Uterus (tissue), 4 donors: ENCODE results near the gene AACS. TPM values are rescaled to one million over a fixed set of nuclear protein-coding genes. Genes with fewer than 3 reads are reported as not detected.

Source experiments
- DNase-seq, 2 donors: peaks; one replicate each; pipeline ENCODE4 v3.0.0-alpha.2; 2019 to 2020
- H3K27ac ChIP-seq, 2 donors: fragments of 200-600 bp; sonication (generic); 1 replicate in 1 of 2; 2 replicates in 1 of 2; pipeline ENCODE4 v1.5.1; 2016 to 2018
- H3K27me3 ChIP-seq, 2 donors: fragments of 200-600 bp; sonication (generic); one replicate each; pipeline ENCODE4 v1.5.1; 2018 to 2019; ENCODE audit warnings: control low read depth in 1 of 2
- H3K36me3 ChIP-seq, 2 donors: fragments of 200-600 bp; sonication (generic); one replicate each; pipeline ENCODE4 v1.5.1; 2019; ENCODE audit warnings: control low read depth in 1 of 2
- H3K4me1 ChIP-seq, 2 donors: fragments of 200-600 bp; sonication (generic); one replicate each; pipeline ENCODE4 v1.5.1; 2018 to 2019; ENCODE audit warnings: control low read depth in 1 of 2
- H3K4me3 ChIP-seq, 2 donors: fragments of 200-600 bp; sonication (generic); 1 replicate in 1 of 2; 2 replicates in 1 of 2; pipeline ENCODE4 v1.5.1; 2018 to 2019; ENCODE audit warnings: mild to moderate bottlenecking in 1 of 2
- H3K9me3 ChIP-seq, 2 donors: fragments of 200-600 bp; sonication (generic); one replicate each; pipeline ENCODE4 v1.5.1; 2019; ENCODE audit warnings: control low read depth in 1 of 2
- CTCF ChIP-seq, 4 experiments: fragments of 200-600 bp in 2 of 4; fragments of 450-650 bp in 2 of 4; sonication (generic) in 2 of 4; IDR thresholded peaks; one replicate each; pipeline ENCODE4 v1.5.1; 2016 to 2019; ENCODE audit warnings: antibody characterized with exemption in 4 of 4, mild to moderate bottlenecking in 2 of 4, moderate library complexity in 1 of 4
- POLR2A ChIP-seq, 2 donors: fragments of 450-650 bp; IDR thresholded peaks; one replicate each; pipeline ENCODE4 v1.6.1; 2016; ENCODE audit warnings: antibody characterized with exemption in 2 of 2, mild to moderate bottlenecking in 1 of 2, moderate library complexity in 1 of 2
- intact Hi-C: fragments of 100-400 bp; cut with DNase I; formaldehyde crosslinking; loops from one replicate; pipeline ENCODE4 v1.15.1; 2023; ENCODE audit warnings: low total_unique reads
- total RNA-seq, 4 donors: library from RNA; depleted of rRNA in 3 of 4; stranded (reverse); fragments of >200 nt in 3 of 4; gene quantifications; one replicate each; pipeline versions ENCODE4 v1.1.0 to v1.2.4, GENCODE V29; 2014 to 2023
- donor health status: DM: yes; HTN: yes; CAD: no.

Gene AACS
- total RNA-seq, 4 donors from 2014 or later = 7.6 to 22.3 (median 20.0) TPM

- Histone ChIP-seq H3K27me3 (no peaks in the 10 kb centered on the region), H3K9me3 (no peaks in the 10 kb centered on the region), H3K4me3 (no peak overlapping the region), H3K36me3 (no peaks in the 10 kb centered on the region), H3K4me1 (no peaks in the 10 kb centered on the region), H3K27ac (no peak overlapping the region)
- intact Hi-C loops = no loop called here
- DNase-seq = no peak
- TF ChIP-seq POLR2A (IDR thresholded peaks at IDR 0.05) (no peak), CTCF (IDR thresholded peaks at IDR 0.05) (no peak)
Observed at GRCh38 chr12:125167658-125168057, 102.4 kb downstream of the AACS start.

- no peak for DNase-seq
- Histone ChIP-seq H3K9me3 (no peaks in the 10 kb centered on the region), H3K4me3 (no peak overlapping the region), H3K4me1 (no peaks in the 10 kb centered on the region), H3K27ac (no peak overlapping the region), H3K36me3 (no peaks in the 10 kb centered on the region), H3K27me3 (no peaks in the 10 kb centered on the region)
- intact Hi-C loops = no loop called here
- TF ChIP-seq CTCF (IDR thresholded peaks at IDR 0.05) = no peak
- TF ChIP-seq POLR2A (IDR thresholded peaks at IDR 0.05) = no peak
Observed at GRCh38 chr12:125169451-125169850, 104.2 kb downstream of the AACS start.

GRCh38 chr12:125169870-125170269 lies 104.6 kb downstream of the AACS start:
- intact Hi-C loops = no loop called here
- no peaks in the 10 kb centered on the region for H3K9me3 ChIP-seq
- H3K36me3 ChIP-seq = no peaks in the 10 kb centered on the region
- TF ChIP-seq CTCF (IDR thresholded peaks at IDR 0.05) (no peak), POLR2A (IDR thresholded peaks at IDR 0.05) (no peak)
- no peak for DNase-seq
- H3K27me3 ChIP-seq = no peaks in the 10 kb centered on the region
- no peaks in the 10 kb centered on the region for H3K4me1 ChIP-seq
- no peak overlapping the region for H3K4me3 ChIP-seq
- no peak overlapping the region for H3K27ac ChIP-seq

- intact Hi-C loops = no loop called here
Observed at GRCh38 chr12:125171267-125171666, 106.0 kb downstream of the AACS start.

GRCh38 chr12:125172231-125172850 lies 107.1 kb downstream of the AACS start:
- intact Hi-C loops = no loop called here

More at GRCh38 chr12:125171267-125171666, 106.0 kb downstream of the AACS start:
- no peak for TF ChIP-seq CTCF (IDR thresholded peaks at IDR 0.05)
- no peak for TF ChIP-seq POLR2A (IDR thresholded peaks at IDR 0.05)
- H3K27ac ChIP-seq = no peak overlapping the region
- H3K4me1 ChIP-seq = no peaks in the 10 kb centered on the region
- no peak for DNase-seq
- no peaks in the 10 kb centered on the region for H3K36me3 ChIP-seq
- H3K4me3 ChIP-seq = no peak overlapping the region
- no peaks in the 10 kb centered on the region for H3K27me3 ChIP-seq
- no peaks in the 10 kb centered on the region for H3K9me3 ChIP-seq

More at GRCh38 chr12:125172231-125172850, 107.1 kb downstream of the AACS start:
- TF ChIP-seq CTCF (IDR thresholded peaks at IDR 0.05) (no peak), POLR2A (IDR thresholded peaks at IDR 0.05) (no peak)
- H3K27ac ChIP-seq = no peak overlapping the region
- H3K36me3 ChIP-seq = no peaks in the 10 kb centered on the region
- no peak for DNase-seq
- H3K9me3 ChIP-seq = no peaks in the 10 kb centered on the region
- no peaks in the 10 kb centered on the region for H3K4me1 ChIP-seq
- no peaks in the 10 kb centered on the region for H3K27me3 ChIP-seq
- H3K4me3 ChIP-seq = no peak overlapping the region
